GM18508 (cell line): ENCODE results near the gene URB2.
"Not testable (repeated sequence)": the region's sequence is repeated elsewhere in the genome, so short reads cannot be mapped to it uniquely, and the experiment has no call there.

Experiments
- ATAC-seq: cut with Tn5 transposase; IDR thresholded peaks from one replicate; pipeline ENCODE4 v1.9.1; 2021; ENCODE audit warnings: moderate number of reproducible peaks; ENCODE audit not compliant: insufficient read depth, unreplicated experiment

Gene URB2

DNA sequence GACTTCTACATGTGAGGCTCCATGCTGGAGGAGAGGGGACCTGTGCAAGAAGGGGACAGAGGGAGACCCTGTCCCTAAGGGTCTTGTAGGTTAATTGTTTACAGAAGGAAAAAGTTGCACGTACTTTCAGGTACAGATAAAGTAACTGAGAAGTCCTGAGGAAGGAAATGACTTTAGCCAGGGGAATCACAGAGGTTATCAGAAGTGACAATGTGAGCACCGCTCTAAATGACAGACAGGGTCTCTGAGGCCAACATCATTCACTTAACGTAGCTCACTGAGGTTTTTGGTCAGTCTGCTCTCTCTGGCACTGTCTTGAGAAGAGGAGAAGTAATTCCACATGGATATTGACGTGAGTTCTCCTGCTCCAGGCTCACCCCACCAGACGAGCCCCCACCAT lies 12.1 kb upstream of the URB2 start:
- ATAC-seq: no peak

GRCh38 chr1:229614701-229615100 lies 11.3 kb upstream of the URB2 start:
- no peak for ATAC-seq

GRCh38 chr1:229617351-229618100 lies 8.5 kb upstream of the URB2 start:
- ATAC-seq: no peak

- ATAC-seq: no peak
These were observed 7.0 kb upstream of the URB2 start for GRCh38 chr1:229619002-229619401.

- ATAC-seq: no peak
These were observed 6.4 kb upstream of the URB2 start for GRCh38 chr1:229619614-229620013.

- no peak for ATAC-seq
These were observed 5.2 kb upstream of the URB2 start for GRCh38 chr1:229620876-229621275.

- no peak for ATAC-seq
These were observed 4.4 kb upstream of the URB2 start for GRCh38 chr1:229621663-229622062.

- not testable (repeated sequence) for ATAC-seq
These were observed 3.4 kb upstream of the URB2 start for GRCh38 chr1:229622641-229623120.

GRCh38 chr1:229623225-229623624 lies 2.8 kb upstream of the URB2 start:
- ATAC-seq: no peak

DNA sequence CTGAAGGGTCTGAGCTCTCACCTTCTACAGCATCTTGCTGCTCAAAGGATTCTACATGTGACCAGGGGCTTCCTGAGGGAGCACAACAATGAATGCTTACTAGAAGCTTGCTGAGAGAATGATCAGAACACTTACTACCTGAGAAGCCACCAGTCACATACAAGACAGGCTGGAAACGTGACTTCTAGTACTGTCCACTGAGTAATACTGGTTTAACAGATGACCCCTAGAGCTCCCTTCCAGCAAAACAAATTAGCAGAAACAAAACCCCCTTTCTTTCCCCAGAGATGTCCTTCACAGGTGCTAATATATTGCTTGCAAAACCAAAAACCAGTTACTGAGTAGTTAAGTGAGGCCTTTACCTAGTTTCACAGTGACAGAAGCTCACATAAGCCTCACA lies 2.2 kb upstream of the URB2 start:
- no peak for ATAC-seq

DNA sequence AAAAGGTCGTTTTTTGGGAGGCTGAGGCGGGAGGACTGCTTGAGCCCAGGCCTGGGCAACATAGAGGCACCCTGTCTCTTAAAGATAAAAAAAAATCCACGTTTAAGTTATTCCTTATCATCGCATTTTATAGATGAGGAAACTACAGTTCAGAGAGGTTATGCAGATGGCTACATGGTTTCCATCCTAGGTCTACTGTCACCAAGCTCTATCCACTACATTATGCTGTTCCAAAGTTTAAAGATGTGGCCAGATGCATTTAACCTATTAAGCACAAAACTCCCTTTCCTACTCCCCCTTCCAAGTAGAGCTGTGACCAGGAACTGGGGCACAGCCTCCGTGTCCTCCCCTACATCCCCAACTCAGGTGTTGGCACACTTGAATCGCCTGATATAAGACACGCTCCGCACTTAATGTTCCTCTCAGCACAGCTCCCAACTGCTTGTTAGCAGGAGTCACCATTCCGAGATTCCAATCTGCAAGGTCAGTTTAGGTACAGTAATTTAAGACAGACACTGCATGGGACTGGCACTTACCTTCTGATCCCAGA lies 1.5 kb upstream of the URB2 start:
- ATAC-seq: no peak

DNA sequence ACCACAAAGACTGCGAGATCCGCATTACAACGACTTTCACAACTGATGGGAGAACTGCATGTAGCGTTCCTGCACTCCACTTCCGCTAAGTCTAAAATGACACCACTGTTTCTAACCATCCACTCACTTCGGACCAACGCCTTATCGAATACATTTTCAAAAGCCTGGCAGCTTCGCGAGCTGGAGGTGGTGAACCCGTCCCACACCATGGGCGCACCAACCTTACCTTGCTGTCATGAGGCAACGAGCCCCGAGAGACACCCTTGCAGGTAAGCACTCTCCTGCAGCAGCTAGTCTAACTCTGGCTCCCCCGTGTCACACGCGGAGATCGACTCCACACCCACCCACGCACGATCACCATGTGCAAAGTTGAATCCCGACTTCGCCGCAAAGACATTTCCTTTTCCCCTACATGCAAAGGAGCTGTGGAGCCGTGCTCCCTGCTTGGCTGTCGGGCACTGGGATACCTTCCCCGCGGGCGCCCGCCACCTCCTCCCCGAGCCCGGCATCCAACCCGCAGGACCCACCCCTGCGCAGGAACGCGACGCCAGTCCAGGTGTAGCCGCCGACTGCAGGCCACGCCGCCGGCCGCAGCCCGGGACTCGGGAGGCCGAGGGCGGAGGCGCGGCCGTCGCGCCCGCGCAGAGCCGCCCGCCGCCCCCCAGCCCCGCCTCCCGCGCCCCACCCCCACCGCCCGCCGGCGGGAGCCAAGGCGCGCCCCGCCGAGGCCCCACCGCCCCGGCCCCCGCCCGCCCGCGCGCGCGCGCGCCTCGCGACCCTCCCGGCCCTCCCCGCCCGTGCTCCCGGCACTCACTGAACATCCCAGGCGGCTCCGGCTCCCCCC lies 754 bp upstream of the URB2 start:
- no peak for ATAC-seq

DNA sequence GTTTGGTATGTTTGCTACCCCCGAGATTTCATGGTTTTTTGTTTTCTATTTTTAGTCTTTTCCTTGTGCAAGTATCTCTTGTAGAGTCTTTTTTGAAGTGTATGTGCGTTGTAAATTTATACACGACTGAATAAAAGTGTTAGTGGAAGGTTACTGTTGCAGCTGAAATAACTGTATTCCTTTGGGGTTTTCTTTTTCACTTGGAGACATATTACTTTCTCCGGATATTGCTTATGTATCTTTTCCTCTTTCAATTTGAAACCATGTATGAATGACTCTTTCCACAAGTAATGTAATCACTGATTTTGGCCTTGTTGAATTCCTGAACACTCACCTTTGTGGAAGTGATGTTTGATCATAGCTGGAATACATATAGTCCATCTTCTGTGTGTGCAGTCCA lies 956 bp downstream of the URB2 start:
- no peak for ATAC-seq

DNA sequence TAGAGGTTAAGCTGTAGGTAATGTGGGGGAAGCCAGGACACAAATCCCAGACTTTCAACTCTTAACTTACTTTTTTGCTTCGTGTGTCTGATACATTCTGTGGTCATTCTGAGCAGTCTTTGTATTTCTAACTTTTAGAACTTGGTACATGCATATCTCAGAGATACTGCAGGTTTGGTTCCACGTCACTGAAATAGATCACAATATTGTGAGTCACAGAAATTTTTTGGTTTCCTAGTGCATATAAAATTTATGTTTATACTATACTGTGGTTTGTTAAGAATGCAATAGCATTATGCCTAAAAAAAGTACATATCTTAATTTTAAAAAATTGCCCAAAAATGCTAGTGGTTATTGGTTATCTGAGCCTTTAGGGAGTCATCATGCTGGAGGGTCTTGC lies 3.2 kb downstream of the URB2 start:
- ATAC-seq: no peak

GRCh38 chr1:229631148-229631547 lies 5.1 kb downstream of the URB2 start:
- no peak for ATAC-seq

DNA sequence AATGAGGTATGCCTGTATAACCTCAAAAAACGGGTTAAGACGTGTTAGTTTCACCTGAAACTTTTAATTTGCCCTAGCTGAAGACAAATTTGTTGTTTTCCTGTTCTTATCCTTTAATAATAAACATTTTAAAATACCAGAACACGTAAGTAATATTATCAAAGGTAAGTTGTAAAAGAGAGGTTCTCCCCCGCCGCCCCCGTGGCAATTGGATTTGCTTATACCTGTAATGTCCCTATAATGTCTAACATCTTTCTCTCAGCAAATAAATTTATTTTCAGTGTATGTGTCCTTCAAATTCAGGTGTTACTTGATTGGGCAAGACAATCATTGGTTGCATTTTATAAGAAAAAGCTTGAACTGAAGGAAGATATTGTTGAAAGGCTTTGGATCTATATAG lies 5.9 kb downstream of the URB2 start:
- ATAC-seq: no peak

DNA sequence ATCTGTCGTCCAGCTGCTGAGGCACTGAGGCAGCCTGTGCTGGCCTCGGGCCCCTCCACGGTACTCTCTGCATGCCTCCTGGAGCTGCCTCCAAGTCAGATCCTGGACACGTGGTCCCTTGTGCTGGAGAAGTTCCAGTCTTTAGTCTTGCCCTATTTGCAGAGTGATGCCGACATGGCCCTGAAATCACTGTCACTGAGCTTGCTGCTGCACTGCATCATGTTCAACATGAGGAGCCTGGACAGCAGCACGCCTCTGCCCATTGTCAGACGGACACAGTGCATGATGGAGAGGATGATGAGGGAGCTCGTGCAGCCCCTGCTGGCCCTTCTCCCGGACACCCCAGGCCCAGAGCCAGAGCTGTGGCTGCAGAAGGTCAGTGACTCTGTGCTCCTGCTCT lies 10.0 kb downstream of the URB2 start:
- ATAC-seq: no peak

GRCh38 chr1:229637746-229638145 lies 11.7 kb downstream of the URB2 start:
- ATAC-seq: no peak

GRCh38 chr1:229640455-229640854 lies 14.4 kb downstream of the URB2 start:
- ATAC-seq: no peak

DNA sequence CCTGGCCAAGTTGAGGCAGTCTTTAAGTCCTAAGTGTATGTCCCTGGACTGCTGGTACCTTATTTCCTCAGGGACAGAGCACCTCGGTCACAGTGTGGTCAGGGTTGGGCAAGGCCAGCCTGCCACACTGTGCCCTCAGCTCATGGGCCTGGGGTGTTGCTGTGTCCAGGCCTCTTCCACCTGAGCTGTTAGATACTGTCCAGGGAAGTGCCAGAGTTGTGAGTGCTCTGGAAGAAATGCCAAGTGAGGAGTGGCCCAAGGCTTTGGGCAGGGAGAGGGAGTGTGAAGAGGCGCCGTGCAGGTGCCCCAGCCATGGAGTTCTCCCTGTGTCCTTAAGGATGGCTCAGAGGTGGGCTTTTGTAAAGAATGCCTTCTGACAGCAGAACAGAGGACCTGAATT lies 15.3 kb downstream of the URB2 start:
- no peak for ATAC-seq

GRCh38 chr1:229642376-229642775 lies 16.3 kb downstream of the URB2 start:
- ATAC-seq: no peak
